HG03378 (cell line): Measurements from ENCODE around the gene ITGAE.

Experiments used
- ATAC-seq: cut with Tn5 transposase; IDR thresholded peaks from one replicate; pipeline ENCODE4 v1.9.1; 2021; ENCODE audit warnings: mild to moderate bottlenecking, moderate library complexity; ENCODE audit not compliant: unreplicated experiment

The ITGAE gene

DNA sequence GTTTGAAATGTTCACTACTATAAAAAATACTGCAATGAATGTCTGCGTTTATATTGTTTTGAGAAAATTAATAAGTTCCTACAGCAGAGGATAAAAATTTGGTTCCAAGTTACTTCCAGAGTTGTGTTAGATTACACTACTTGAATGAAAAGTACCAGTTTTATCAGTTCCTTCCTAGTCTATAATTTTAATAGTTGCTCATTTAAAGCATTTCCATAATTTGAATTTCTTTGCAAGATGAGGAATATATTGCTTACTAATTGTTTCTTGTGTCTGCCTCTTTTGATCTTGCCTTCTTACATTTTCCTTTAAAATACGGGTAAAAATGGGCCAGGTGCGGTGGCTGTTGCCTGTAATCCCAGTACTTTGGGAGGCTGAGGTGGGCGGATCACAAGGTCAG lies 128.4 kb downstream of the ITGAE start:
- ATAC-seq: no peak

- no peak for ATAC-seq
These were observed 131.4 kb downstream of the ITGAE start for GRCh38 chr17:3669548-3669947.

- ATAC-seq: no peak
These were observed 132.0 kb downstream of the ITGAE start for GRCh38 chr17:3669085-3669347.

GRCh38 chr17:3668279-3669084 lies 132.5 kb downstream of the ITGAE start, which contains the start of the genes EMC6 and TAX1BP3:
EMC6 (plus strand) TSS chr17:3668812; CDS start chr17:3669147, 335 bp downstream.
TAX1BP3 (minus strand) TSS chr17:3668578; CDS start chr17:3668526, 52 bp downstream.
- ATAC-seq: peak; percentile 84

DNA sequence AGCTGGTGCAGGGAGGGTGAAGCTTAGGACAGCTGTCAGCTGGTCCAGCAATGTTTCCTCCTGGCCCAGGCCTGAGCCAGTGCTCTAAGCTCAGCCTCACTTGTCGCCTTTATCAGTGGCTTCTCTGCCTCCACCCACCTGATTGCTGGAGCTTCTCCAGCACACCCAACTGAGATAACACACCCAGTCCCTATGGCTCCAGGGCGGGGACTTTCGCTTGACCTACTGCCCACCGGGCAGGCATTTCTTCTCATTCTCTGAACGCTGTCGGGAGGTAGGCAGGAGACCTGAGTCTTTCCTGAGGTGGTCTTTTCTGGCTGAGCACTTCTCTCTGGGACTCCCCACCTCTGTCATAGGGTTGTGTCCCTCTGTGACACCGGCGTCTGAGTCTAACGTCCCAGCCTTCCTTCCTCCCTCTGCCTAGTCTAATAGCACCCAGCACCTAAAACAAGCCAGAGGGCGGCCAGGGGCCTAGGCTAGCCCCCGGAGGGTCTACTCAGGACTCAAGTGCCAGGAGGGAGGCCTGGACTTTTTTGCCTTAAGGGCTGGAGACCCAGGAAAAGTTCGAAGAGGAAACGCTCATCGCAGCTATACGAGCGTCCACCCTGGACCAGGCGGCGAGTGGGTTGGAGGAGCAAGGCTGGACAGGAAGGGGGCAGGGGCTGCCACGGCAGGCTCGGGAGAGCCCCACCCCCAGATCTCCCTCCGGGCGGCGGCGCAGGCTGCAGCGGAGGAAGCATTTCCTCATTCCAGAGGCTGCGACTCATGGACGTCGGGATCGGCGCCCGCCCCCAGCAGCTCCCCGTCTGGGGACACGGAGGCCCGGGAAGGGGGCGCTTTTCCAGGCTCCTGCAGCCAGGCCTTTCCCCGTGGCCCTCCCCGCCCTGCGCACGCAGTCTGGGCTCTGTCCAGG lies 133.4 kb downstream of the ITGAE start:
- peak; percentile 10 for ATAC-seq

DNA sequence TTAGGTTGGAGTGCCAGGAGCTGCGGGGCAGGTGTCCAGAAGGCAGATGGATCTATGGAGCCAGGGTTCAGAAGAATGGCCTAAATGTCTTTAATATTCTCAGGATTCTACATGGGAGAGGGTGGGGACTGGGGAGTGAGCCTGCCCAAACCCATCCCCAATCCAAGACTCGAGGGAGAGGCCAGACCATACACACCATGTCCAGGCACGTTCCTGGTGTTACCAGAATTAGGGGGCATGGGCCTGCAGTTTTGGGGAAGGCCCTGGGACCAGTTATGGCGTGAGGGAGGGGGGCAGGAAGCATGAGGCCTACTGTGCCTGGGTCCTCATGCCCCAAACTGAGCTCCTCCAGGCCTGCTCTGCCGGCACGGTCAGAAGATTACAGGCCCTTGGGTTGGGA lies 134.5 kb downstream of the ITGAE start:
- ATAC-seq: no peak

- no peak for ATAC-seq
These were observed 135.2 kb downstream of the ITGAE start for GRCh38 chr17:3665834-3666233.
